ENCODE results near the gene FAM107A. TPM values are rescaled to one million over a fixed set of nuclear protein-coding genes. Genes with fewer than 3 reads are reported as not detected.

The FAM107A gene
- total and polyA plus RNA-seq, 2 experiments from 2014 or later = 1.0 to 1.1 TPM

DNA sequence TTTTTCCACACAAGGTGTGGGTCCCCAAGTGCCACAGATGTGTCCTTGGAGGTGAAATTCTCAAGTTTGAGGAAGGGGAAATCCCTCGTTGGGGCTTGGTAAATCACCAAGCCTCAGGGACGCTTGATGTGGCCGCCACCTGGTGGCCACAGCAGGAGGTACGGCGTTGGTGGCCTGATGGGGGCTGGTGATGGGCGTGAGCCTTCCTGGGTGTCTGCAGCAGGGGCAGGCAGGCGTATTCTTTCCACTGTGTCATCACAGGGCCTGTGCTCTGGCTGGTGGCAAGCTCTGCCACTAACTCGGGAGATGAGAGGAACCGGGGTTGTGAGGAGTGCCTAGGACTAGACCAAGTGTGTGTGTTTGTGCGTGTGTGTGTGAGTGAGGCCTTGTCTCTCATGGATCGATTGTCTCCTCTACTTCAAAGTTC lies 44.4 kb downstream of the FAM107A start:
- H3K4me3 Mint-ChIP-seq = no peak overlapping the region
- ATAC-seq = peak; percentile 71
- TF ChIP-seq STAT1 (IDR thresholded peaks at IDR 0.05; ENCODE audit: unreplicated experiment) (no peak), ZNF331 (CRISPR knock-in tag; IDR thresholded peaks at IDR 0.05; ENCODE audit: low read depth) (no peak)
- TF ChIP-seq, protein P1, sequence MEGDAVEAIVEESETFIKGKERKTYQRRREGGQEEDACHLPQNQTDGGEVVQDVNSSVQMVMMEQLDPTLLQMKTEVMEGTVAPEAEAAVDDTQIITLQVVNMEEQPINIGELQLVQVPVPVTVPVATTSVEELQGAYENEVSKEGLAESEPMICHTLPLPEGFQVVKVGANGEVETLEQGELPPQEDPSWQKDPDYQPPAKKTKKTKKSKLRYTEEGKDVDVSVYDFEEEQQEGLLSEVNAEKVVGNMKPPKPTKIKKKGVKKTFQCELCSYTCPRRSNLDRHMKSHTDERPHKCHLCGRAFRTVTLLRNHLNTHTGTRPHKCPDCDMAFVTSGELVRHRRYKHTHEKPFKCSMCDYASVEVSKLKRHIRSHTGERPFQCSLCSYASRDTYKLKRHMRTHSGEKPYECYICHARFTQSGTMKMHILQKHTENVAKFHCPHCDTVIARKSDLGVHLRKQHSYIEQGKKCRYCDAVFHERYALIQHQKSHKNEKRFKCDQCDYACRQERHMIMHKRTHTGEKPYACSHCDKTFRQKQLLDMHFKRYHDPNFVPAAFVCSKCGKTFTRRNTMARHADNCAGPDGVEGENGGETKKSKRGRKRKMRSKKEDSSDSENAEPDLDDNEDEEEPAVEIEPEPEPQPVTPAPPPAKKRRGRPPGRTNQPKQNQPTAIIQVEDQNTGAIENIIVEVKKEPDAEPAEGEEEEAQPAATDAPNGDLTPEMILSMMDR (conservative IDR thresholded peaks at IDR 0.05; ENCODE audit: low read depth in 2 of 2) = peak; percentile 87 to 95

GRCh38 chr3:58531956-58532355 lies 45.2 kb downstream of the FAM107A start:
- no peak overlapping the region for H2AFZ ChIP-seq
- H3K36me3 ChIP-seq (ENCODE audit: insufficient read depth) = no peaks in the 10 kb centered on the region
- H3K27me3 ChIP-seq (ENCODE audit: insufficient read depth) = no peaks in the 10 kb centered on the region
- H3K4me3 ChIP-seq = no peak overlapping the region
- H3K36me3 Mint-ChIP-seq (ENCODE audit: low read depth) = no peaks in the 10 kb centered on the region
- no peak overlapping the region for H3K27ac ChIP-seq (ENCODE audit: low read depth)
- H3K4me3 Mint-ChIP-seq = no peak overlapping the region
- no peaks in the 10 kb centered on the region for H3F3A ChIP-seq (replicated peaks; ENCODE audit: low read depth)
- H3K4me2 ChIP-seq = no peak overlapping the region
- H3K4me1 ChIP-seq (ENCODE audit: insufficient read depth) = no peaks in the 10 kb centered on the region
- no peaks in the 10 kb centered on the region for H3K79me2 ChIP-seq (replicated peaks; ENCODE audit: insufficient read depth)
- H3K9me3 Mint-ChIP-seq = 0 out of 3 replicates have a peak, but pooled peaks cover under 1% of the 10 kb centered on the region
- peaks cover 10% of the 10 kb centered on the region for H3K27me3 Mint-ChIP-seq (ENCODE audit: insufficient read depth, low read depth, poor library complexity)
- H3K4me1 Mint-ChIP-seq = peaks cover 17% of the 10 kb centered on the region
- H4K20me1 ChIP-seq (replicated peaks; ENCODE audit: insufficient read depth) = no peaks in the 10 kb centered on the region
- H3K27ac Mint-ChIP-seq = no peak overlapping the region
- TF ChIP-seq EZH2phosphoT487 (IDR thresholded peaks at IDR 0.05; ENCODE audit: unreplicated experiment) (no peak), STAT1 (IDR thresholded peaks at IDR 0.05; ENCODE audit: unreplicated experiment) (no peak), JUNB (IDR thresholded peaks at IDR 0.05; ENCODE audit: unreplicated experiment) (no peak), CREB1 (CRISPR knock-in tag; IDR thresholded peaks at IDR 0.05; ENCODE audit: low read depth) (no peak), POLR2AphosphoS5 (IDR thresholded peaks at IDR 0.05; ENCODE audit: low read depth) (no peak)
- TF ChIP-seq, protein P2, sequence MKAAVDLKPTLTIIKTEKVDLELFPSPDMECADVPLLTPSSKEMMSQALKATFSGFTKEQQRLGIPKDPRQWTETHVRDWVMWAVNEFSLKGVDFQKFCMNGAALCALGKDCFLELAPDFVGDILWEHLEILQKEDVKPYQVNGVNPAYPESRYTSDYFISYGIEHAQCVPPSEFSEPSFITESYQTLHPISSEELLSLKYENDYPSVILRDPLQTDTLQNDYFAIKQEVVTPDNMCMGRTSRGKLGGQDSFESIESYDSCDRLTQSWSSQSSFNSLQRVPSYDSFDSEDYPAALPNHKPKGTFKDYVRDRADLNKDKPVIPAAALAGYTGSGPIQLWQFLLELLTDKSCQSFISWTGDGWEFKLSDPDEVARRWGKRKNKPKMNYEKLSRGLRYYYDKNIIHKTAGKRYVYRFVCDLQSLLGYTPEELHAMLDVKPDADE (IDR thresholded peaks at IDR 0.05) = no peak
- TF ChIP-seq, protein P1 (conservative IDR thresholded peaks at IDR 0.05; ENCODE audit: low read depth in 2 of 2) = peak; percentile 48 to 52
- ATAC-seq (no peak), DNase-seq (ENCODE audit: low spot score) (peak; percentile 43)
- H3K9me2 ChIP-seq (ENCODE audit: insufficient read depth) = no peaks in the 10 kb centered on the region

More for the DNA sequence above, 44.4 kb downstream of the FAM107A start:
- Histone ChIP-seq H3K4me2 (no peak overlapping the region), H3K4me3 (no peak overlapping the region), H3K4me1 (ENCODE audit: insufficient read depth) (no peaks in the 10 kb centered on the region), H3K79me2 (replicated peaks; ENCODE audit: insufficient read depth) (no peaks in the 10 kb centered on the region), H4K20me1 (replicated peaks; ENCODE audit: insufficient read depth) (no peaks in the 10 kb centered on the region), H2AFZ (peak overlapping the region; percentile 91), H3K27me3 (ENCODE audit: insufficient read depth) (no peaks in the 10 kb centered on the region), H3F3A (replicated peaks; ENCODE audit: low read depth) (no peaks in the 10 kb centered on the region), H3K27ac (ENCODE audit: low read depth) (no peak overlapping the region), H3K9me2 (ENCODE audit: insufficient read depth) (no peaks in the 10 kb centered on the region), H3K36me3 (ENCODE audit: insufficient read depth) (no peaks in the 10 kb centered on the region)
- peaks cover 17% of the 10 kb centered on the region for H3K4me1 Mint-ChIP-seq
- peak; percentile 81 for DNase-seq (ENCODE audit: low spot score)
- peaks cover 9% of the 10 kb centered on the region for H3K27me3 Mint-ChIP-seq (ENCODE audit: insufficient read depth, low read depth, poor library complexity)
- H3K36me3 Mint-ChIP-seq (ENCODE audit: low read depth) = no peaks in the 10 kb centered on the region
- no peaks in the 10 kb centered on the region for H3K9me3 Mint-ChIP-seq
- no peak overlapping the region for H3K27ac Mint-ChIP-seq
